HTR-8/SVneo (cell line): Measurements from ENCODE around the gene MAL.

Experiments
- DNase-seq: peaks from one replicate; pipeline ENCODE4 v3.0.0; 2011; ENCODE audit warnings: low spot score, mixed read lengths; ENCODE audit not compliant: insufficient read length
- FAIRE-seq: peaks from 2 replicates; lab custom pipeline; 2011; peaks lifted over from hg19 to GRCh38; lab: Jason Lieb, UNC

MAL gene

DNA sequence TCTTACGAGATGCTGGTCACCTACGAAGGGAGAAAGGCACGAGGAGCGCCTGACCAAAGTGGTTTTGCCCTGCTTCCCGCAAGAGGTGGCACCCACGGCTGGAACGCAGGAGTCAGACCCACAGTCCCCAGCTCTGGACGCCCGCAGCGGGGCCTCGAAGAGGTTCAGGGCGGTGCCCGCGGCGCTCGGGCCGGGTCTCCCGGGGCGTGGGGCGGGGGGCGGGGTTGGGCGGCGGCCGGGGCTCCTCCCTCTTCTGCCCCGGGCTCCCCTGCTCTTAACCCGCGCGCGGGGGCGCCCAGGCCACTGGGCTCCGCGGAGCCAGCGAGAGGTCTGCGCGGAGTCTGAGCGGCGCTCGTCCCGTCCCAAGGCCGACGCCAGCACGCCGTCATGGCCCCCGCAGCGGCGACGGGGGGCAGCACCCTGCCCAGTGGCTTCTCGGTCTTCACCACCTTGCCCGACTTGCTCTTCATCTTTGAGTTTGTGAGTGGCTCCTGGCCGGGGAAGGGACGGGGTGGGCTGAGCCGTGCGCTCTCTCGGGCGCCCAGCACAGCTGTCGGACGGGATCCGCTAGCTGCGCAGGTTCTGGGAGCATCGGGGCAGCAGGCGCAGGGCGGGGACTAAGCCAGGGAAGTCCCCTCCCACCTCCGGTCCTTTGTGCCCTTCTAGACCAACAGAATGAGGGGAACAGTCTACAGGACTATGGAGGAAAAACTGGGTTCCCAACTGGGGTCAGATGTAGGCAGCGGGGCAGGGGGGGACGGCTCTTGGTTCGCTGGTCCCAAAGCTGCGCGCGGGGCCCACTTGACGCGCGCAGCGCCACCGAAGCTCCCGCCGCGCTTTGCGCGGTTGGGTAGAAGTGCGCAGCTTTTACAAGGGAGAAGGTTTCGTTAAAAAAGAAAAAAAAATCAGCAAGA is at the start of gene MAL:
MAL (plus strand) TSS at position 303 of the 914 bp plus-strand sequence; CDS start at position 388, 85 bp downstream.
- no peak for DNase-seq
- FAIRE-seq = no peak

DNA sequence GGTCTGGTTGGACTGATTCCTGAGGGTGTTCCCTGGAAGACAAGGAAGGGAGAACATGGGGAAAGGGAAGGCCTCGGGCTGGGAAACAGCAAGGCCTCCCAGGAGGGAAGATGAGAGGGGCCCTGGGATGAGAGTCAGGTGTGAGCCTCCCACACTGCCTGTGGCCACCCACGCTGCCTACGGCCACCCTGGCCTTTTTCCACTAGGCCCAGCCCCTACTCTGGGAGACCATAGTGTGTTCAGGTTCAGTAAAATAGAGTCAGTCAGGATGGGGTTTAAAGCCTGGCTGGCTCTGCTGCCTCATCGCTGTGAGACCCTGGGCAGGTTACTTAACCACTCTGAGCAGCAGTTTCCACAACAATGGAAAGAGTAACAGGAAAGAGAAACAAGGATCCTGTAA is 47.7 kb upstream of the MAL start:
- peak; percentile 31 for FAIRE-seq
- DNase-seq = no peak

DNA sequence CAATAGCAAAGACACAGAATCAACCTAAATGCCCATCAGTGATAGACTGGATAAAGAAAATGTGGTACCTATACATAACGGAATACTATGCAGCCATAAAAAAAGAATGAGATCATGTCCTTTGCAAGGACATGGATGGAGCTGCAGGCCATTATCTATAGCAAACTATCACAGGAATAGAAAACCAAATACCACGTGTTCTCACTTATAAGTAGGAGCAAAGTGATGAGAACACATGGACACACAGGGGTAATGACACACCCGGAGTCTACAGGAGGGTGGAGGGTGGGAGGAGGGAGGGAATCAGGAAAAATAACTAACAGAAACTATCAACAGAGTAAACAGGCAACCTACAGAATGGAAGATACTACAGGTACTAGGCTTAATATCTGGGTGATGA is 46.6 kb upstream of the MAL start:
- FAIRE-seq (no peak), DNase-seq (no peak)

DNA sequence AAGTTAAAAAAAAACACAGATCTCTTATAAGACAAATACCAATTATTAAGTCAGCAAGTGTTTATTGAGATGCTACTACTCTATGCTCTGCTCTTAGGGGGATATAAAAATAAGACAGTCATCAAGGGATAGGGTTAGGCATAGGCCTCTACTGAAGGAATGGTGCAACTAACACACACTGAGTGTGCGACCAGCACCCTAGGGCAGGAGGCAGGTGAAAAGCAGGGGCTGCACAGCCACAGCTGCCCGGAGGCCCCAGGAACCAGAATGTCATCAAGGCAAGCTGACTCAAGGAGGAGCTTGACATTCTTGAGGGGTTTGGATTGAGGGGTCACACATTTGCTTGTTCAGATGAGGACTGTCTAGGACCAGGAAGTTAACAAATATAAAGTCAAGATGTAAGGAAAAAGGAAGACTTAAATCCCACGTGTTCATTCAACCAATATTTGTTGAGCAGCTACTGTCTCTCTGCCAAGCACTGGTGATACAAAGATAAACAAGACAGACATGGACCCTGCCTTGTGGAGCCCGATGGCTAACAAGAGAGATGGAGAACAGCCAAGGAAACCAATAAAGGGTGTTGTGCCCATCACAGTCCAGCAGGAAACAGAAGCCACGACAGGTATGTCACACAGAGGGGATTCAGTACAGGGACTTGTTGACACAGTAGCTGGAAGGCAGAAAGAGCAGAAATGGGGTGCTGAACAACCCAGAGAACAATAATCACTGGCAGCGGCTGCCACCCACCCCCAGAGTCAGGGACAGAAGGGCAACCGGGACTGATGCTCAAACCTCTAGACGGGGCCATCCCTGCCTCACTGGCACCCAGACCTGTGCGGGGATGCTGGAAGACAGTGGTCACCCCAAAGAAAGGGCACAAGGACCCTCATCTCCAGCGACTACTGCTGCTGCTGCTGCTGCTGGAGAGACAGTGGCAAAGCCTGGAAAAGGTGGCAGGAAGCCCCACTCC is 45.8 kb upstream of the MAL start:
- FAIRE-seq (no peak), DNase-seq (no peak)

DNA sequence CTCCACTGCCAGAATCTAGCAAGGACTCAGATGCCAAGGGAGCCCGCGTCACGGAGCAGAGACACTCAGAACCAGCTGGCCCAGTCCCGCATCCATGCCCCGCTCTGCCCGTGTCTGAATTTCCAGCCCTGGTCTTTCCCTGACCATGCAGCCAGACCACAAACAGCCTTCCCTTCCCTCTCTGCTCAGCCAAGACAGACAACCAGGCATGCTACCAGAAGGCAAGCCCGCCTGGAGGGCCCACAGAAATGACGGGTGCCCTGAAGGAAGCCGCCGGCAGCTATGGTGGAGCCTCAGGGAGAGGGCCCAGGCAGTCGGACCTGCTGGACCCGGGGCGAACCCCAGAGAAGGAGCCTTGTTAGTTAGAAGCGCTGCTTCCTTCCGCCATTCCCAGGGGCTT is 45.1 kb upstream of the MAL start:
- FAIRE-seq (no peak), DNase-seq (no peak)

DNA sequence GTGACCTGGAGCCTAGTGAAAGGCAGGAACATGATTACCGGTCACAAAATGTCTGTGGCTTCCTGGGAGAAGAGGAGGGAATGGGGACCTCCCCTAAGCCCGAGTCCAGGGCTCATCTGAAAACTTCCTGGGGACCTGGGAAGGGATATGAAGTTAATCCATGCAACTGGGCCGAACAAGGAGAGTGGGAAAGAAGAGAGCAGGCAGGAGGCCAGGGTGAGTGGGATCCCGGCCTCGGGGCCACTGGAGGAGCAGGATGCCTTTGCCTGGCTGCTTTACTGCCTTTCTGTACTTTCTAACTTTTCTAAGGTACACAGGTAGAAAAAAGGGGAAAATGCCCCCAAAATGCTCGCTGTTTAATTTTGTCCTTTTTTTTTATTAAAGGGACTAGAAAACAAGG is 43.4 kb upstream of the MAL start:
- DNase-seq = no peak

DNA sequence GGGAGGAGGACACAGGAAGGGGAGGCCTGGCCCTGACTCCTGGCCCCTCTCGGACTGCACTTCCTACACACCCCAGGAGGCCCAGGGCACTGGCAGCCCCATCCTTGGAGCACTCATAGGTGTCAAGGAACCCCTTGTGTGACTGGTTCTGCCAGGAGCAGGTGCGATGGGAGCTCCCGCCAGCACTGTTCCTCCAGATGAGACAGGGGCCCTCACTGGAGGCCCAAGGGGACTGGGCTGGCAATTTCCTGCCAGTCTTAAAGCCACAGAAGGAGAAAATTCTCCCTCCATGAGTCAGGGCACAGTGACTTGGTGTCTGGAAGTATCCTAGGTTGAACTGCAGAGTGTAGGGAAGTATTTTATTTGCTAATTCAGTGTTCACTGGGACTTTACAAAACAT is 42.8 kb upstream of the MAL start:
- DNase-seq (peak; percentile 64), FAIRE-seq (peak; percentile 57)

More for the DNA sequence above, 43.4 kb upstream of the MAL start:
- FAIRE-seq = no peak

DNA sequence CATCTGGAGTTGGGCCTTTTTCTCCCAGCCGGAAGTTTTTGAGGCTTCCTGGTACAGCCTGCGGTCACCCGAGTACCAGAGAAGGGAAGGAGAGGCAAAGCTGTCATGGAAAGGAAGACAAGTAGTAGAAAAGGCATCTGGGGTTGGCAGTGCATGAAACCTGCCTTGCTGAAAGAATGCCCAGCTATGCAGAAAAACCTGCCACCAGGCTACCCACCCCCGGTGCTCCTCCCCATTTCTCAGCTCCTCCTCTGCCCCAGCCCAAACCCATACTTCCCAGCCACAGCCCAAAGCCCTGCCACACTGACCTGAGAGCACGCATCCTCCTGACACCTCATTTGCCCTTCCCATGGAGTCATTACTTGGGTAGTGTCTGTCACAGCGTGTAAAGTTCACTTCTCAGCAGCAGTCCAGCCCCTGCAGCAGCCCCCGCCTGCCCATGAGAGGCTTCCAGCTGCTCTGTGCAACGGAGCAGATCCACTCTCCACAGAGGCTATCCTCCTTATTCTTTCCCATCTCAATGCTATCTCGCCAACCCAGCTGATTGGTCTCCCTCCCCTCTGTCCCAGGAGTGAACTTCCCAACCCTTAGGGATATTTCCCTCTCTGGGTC is 40.4 kb upstream of the MAL start:
- no peak for DNase-seq
- FAIRE-seq = no peak

DNA sequence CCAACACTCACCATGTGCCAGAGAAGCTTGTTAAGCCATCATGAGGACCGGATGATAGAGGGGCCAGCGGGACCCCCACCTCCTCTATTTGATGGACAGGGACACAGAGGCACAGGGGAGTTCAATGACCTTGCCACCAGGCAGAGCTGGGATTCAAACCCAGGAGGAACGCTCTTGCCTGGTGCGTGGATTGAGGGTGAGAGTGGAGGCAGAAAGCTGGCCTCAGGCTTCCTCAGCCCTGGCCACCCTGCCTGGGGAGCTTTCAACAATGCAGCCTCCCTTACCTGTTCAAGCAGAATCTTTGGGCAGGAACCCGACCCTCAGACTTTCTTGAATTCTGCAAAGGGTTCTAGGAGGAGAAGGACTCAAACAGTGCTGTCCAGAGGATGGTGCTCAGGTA is 39.9 kb upstream of the MAL start:
- FAIRE-seq (no peak), DNase-seq (no peak)

DNA sequence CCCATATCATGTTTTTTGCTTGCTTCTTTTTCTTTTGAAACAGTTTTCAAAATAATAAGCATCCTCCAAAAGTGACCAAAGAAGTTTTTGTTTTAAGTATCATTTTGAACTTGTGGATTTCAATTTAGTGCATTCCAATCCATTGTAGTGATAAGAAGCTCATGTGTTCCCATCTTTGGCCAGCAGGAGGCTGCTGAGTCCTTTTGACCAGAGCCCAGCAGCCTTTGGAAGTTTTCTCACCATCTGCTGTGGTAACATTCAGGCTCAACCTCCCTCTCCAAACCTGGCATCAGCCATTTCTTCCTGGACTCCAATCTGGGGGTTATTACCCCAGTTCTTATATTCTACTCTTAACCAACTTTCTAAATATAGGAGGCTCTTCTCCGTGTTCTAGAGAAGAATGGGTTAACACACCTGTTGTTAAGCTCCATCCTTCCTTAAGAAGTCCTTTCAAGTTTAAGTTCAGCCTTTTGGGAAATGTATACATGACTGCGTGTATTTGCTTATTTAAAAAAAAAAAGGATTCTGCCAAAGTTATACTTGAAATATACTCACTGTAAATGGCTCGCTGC is 39.0 kb upstream of the MAL start:
- FAIRE-seq = no peak

DNA sequence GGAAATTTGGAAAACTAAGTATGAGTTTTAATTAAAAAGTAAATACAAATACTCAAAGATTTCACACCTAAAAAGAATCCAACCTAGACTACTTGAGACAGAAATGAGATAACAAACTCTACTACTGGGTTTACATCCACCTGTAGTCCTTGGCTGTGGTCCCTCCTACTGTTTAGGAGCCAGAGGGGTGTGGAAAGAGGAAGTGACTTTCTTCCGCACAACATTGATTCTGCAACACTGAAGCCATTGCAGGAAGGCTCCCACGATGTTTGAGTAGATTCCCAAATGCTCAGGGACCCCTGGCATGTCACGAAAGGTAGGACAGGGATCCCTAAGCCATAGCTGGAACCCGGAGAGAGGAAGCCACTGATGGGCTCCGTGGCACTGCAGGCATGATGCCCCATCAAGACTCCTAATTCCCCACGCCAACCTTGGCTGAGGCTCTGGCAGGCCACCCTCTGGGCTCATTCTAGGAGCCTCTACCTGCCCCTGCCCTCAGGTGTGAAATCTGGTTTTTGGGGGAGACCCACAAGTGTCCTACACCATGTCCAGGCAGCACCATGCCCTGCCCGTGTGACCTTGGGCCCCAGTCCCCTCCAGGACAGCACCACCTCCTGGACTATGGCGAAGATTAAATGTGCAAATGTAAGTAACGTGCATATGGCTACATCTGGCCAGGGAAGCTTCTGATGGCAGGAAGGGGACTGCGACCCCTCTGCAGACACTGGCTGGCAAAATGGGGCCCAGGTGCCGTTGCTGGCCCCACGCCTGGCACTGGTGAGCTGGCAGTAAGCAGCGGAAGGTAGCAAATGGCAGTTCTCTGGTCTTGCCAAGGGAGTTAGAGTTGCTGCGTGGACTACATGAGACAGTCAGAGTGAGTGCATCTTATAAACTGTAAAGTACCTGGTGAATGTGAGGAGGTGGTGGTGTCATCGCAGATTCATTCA is 38.2 kb upstream of the MAL start:
- FAIRE-seq = peak; percentile 13
- DNase-seq = no peak

More for the DNA sequence above, 39.0 kb upstream of the MAL start:
- peak; percentile 88 for DNase-seq

DNA sequence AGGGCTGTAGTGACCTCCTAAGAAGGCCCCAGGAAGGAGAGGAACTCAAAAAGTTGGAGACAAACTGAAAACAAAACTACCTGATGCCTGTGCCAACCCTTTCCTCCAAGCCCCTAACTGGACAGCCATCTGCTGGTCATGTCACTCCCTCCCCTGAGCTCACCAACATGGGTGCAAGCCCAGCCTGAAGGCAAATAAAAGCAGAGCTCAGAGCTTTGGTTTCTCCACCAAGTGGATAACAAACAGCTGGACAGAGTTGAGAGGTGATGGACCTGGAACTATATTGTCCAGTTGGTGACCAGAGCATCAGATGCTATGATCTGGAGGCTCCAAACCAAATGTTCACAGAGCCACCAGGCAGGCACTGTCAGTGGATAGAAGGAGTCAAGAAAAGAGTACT is 34.6 kb upstream of the MAL start:
- no peak for DNase-seq
- FAIRE-seq = peak; percentile 33

DNA sequence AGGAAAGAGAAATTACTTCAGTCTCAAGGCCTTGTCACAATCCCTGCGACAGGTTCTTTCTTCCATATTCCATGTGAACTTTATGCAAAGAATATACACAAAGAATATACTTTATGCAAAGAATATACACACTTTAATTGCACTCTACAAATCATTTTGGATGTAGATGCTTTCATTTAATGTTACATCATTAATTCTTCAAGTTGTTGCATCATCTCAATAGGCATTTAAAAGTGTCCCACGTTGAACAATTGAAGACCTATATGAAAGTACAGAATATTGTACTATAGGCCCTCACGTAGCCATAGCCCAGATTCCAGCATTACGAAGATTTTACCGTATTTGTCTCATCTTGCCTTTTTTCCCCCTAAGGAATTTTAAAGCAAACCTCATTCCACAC is 33.1 kb upstream of the MAL start:
- FAIRE-seq (peak; percentile 13), DNase-seq (no peak)

DNA sequence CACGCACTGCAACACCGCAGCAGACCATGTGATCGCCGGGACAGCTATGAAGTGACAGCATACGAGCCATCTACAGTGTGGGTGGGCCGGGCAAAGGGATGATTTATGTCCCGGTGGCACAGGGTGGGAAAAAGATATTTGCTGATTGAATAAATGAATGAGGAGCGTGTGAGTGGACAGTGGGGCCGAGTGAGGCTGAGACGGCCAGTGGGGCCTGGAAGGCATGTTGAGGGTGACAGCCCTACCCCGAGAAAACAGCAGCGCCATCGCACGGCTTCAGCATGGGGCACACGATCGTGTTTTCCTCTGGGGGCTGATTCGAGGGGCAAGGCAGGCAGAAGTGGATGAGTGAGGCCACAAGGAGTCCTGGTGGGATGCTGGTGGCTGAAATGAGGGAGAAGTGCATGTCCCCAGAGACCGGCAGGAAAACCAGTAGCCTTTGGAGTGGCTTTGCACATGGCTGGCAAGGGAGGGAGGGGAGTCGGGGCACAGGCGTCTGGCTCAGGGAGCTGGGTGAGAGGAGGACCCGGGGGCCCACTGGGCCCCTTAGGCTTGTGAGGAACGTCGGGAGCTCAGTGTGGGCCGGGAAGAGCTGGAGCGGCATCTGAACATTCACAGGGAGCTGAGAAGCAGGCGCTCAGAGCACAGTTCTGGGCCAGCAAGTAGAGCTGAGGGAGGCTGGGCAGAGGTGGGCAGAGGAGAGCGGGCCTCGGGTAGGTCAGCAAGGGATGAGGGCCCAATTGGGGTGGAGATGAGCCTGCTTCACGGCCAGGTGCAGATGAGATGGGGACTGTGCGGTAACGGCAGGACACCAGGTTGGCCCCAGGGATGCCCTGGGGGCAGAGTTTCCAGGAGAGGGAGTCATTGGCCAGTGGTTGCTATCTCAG is 32.1 kb upstream of the MAL start:
- DNase-seq (no peak), FAIRE-seq (peak; percentile 4)

DNA sequence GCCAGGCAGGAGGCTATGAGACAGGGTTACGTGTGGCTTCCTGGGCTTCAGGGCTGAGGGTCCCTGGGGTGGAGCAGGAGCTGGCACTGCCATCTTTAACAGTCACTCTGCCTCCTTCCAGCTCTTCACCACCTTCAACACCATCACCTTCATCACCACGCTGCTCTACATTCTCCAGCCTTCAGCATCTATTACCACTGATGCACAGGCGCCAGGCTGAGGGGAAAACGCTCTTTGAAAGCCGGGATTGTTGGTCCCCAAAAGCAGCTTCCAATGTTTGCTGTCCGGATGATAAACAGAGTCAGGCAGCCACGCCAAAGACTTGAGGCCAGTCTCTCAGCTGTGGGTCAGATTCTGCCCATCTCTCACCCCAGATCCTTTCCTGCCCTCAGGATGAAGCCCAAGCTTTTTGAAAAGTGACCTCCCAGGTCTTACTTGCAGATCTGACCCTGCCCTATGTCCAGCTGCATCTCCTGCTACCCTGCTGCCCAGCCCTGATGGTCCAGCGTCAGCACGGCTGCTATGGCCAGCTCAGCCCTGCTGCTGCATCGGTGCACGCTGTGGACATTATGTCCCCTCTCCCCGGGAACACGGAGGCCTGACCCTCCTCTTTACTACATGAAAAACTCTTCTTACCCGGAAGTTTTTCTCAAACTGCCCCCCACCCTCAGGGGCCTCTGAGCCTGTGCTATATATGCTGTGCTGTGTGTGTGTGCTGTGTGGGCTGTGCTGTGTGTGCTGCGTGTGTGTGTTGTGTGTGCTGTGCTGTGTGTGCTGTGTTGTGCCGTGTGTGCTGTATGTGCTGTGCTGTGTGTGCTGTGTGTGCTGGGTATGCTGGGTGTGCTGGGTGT is 31.2 kb upstream of the MAL start:
- DNase-seq = no peak
- FAIRE-seq = peak; percentile 100

DNA sequence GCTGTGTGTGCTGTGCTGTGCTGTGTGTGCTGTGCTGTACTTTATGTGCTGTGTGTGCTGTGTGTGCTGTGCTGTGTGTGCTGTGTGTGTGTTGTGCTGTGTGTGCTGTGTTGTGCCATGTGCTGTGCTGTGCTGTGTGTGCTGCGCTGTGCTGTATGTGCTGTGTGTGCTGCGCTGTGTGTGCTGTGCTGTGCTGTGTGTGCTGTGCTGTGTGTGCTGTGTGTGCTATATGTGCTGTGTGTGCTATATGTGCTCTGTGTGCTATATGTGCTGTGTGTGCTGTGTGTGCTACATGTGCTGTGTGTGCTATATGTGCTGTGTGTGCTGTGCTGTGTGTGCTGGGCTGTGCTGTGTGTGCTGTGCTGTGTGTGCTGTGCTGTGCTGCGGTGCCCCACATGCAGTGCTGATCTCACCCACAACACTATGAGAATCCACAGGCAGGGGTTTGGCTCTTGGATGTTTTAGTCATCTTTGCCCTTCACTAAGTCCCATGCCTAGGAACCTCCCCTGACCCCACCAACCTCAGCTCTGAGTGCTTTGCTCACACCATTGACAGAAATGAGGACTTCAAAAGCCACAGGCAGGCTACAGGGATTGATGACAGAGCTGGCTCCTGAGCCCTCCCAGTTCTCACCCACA is 30.5 kb upstream of the MAL start:
- no peak for DNase-seq

More for the DNA sequence above, 30.5 kb upstream of the MAL start:
- no peak for FAIRE-seq
